Type B pancreatic cell (in vitro differentiated cells): ENCODE data around the gene SLAMF1. TPM values are rescaled to one million over a fixed set of nuclear protein-coding genes. Genes with fewer than 3 reads are reported as not detected.

Source experiments
- DNase-seq: peaks from one replicate; pipeline ENCODE4 v3.0.0; 2021; ENCODE audit warnings: mixed read lengths; ENCODE audit not compliant: unreplicated experiment; ENCODE audit errors: extremely low spot score
- H3K27ac Mint-ChIP-seq: 2 replicates; pipeline ENCODE4 v1.8.0; 2021; ENCODE audit warnings: mild to moderate bottlenecking, mixed read lengths
- H3K27me3 Mint-ChIP-seq: 2 replicates; pipeline ENCODE4 v1.8.0; 2021; ENCODE audit warnings: mixed read lengths
- H3K36me3 Mint-ChIP-seq: 2 replicates; pipeline ENCODE4 v1.8.0; 2021; ENCODE audit warnings: mixed read lengths
- H3K4me1 Mint-ChIP-seq: one replicate; pipeline ENCODE4 v1.8.0; 2021; ENCODE audit warnings: mixed read lengths; ENCODE audit not compliant: unreplicated experiment
- H3K4me3 Mint-ChIP-seq: 2 replicates; pipeline ENCODE4 v1.8.0; 2021; ENCODE audit warnings: mild to moderate bottlenecking, mixed read lengths
- H3K9me3 Mint-ChIP-seq: 2 replicates; pipeline ENCODE4 v1.8.0; 2021; ENCODE audit warnings: mixed read lengths
- total RNA-seq: library from RNA; stranded (reverse); gene quantifications from 2 replicates; pipeline ENCODE4 v1.2.1, GENCODE V29; 2021; ENCODE audit warnings: low replicate concordance
- TF ChIP-seq, protein P1 (sequence below): fragments of 200-600 bp; sonication (generic); conservative IDR thresholded peaks from 2 replicates; pipeline ENCODE4 v1.5.0; 2021; ENCODE audit warnings: antibody characterized with exemption, mild to moderate bottlenecking

SLAMF1 gene
- total RNA-seq, 1 donor from 2014 or later = not detected

DNA sequence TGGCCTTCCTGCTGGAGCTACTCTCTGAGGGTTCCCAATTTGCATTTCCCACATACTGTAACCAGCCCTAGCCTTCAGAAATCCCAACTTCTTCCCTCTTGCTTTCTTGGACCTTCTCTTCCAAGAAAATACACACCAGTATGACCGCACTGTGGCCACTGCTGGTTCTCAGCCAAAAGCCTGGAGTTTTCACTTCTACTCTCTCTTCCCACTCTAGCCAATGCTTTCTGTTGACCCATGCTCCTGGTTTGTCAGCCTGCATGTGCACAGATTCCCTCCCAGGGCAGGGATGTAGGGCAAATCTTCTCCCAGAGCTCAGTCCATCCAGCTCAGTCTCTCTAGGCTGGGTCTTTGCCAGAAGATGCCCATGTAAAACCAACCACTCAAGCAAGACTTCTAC, 664 bp downstream of the SLAMF1 start:
- TF ChIP-seq, protein P1, sequence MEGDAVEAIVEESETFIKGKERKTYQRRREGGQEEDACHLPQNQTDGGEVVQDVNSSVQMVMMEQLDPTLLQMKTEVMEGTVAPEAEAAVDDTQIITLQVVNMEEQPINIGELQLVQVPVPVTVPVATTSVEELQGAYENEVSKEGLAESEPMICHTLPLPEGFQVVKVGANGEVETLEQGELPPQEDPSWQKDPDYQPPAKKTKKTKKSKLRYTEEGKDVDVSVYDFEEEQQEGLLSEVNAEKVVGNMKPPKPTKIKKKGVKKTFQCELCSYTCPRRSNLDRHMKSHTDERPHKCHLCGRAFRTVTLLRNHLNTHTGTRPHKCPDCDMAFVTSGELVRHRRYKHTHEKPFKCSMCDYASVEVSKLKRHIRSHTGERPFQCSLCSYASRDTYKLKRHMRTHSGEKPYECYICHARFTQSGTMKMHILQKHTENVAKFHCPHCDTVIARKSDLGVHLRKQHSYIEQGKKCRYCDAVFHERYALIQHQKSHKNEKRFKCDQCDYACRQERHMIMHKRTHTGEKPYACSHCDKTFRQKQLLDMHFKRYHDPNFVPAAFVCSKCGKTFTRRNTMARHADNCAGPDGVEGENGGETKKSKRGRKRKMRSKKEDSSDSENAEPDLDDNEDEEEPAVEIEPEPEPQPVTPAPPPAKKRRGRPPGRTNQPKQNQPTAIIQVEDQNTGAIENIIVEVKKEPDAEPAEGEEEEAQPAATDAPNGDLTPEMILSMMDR = no peak
- no peak overlapping the region for H3K4me3 Mint-ChIP-seq
- no peaks in the 10 kb centered on the region for H3K9me3 Mint-ChIP-seq
- peaks cover 3% of the 10 kb centered on the region for H3K4me1 Mint-ChIP-seq
- H3K27me3 Mint-ChIP-seq = peaks cover 16% of the 10 kb centered on the region
- no peaks in the 10 kb centered on the region for H3K36me3 Mint-ChIP-seq
- no peak overlapping the region for H3K27ac Mint-ChIP-seq
- no peak for DNase-seq

DNA sequence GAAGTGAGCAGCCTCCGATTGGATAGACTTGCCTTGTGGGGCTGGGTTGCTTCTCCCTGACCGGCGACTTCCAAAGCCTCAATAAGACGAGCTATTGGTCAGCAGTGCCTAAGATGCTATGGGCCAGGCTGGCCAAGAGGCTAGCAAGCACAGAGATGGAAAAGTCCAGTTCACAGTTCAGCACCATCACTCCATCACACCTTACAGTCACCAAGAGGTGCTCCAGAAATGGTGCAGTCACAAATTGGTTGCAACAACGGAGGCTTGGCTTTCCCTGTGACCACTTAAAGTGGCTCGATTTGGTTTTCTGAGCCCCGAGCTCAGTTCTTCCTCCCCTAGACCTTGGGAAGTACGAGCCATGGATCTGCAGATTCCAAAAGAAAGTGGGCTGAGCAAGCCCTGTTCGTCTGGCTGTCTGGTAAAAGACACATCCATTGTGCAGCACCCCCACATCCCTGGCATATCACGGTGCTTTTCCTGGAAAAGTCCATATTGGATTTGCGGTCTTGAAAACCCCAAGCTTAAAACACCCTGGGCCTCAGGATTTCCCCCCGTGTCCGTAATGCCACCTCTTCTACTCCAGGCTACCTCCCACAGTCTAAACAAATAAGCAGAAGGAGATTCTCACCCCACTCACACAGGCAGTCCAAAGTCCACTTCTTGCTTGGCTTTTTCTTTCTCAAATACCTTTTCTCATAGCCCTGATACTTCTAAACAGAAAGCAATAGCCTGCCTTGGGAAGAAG, 1.3 kb downstream of the SLAMF1 start:
- DNase-seq = no peak

DNA sequence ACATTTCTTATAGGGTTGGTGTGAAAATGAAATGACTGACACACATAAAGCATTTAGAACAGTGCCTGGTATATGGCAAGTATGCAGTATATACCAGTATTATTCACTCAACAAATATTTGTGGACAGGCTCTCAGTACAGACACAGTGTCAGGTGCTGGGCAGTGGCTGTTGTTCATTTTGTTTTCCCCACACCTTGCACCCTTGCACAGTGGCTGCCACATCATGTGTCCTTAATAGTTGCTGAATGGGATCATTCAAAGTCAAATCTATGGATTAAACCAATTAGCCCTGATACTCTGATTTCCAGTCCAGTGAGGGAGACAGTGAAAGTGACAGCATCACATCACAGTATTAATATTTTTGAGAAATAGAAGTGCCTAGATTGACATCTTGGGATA, 2.4 kb downstream of the SLAMF1 start:
- H3K9me3 Mint-ChIP-seq = no peaks in the 10 kb centered on the region
- TF ChIP-seq, protein P1 = no peak
- H3K27me3 Mint-ChIP-seq = peaks cover 11% of the 10 kb centered on the region
- H3K36me3 Mint-ChIP-seq = no peaks in the 10 kb centered on the region
- no peak overlapping the region for H3K4me3 Mint-ChIP-seq
- DNase-seq = no peak
- no peaks in the 10 kb centered on the region for H3K4me1 Mint-ChIP-seq
- H3K27ac Mint-ChIP-seq = no peak overlapping the region

More for the DNA sequence above, 1.3 kb downstream of the SLAMF1 start:
- Mint-ChIP-seq H3K4me1 (no peaks in the 10 kb centered on the region), H3K4me3 (no peak overlapping the region), H3K27me3 (peaks cover 11% of the 10 kb centered on the region), H3K36me3 (no peaks in the 10 kb centered on the region), H3K27ac (no peak overlapping the region), H3K9me3 (no peaks in the 10 kb centered on the region)
- TF ChIP-seq, protein P1 = no peak

DNA sequence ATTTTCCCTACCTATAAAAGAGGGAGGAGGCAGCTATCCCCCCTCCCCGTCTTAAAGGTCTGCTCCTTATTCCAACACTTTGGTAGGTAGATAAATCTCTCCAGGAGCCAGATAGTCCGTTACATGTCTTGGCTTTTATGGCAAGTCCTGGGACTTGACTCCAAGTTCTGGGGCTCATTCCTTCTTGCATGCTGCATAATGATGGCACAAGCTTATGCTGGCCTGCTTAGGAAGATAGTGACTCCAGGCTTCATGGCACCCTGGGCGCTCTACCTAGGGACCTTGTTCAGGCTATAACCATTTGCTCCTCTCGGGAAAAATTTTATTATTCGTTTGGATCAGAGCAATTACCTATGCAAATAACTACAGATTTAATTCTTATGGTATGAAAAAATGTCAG, 3.7 kb downstream of the SLAMF1 start:
- no peaks in the 10 kb centered on the region for H3K36me3 Mint-ChIP-seq
- H3K4me1 Mint-ChIP-seq = peaks cover 8% of the 10 kb centered on the region
- DNase-seq = no peak
- TF ChIP-seq, protein P1 = no peak
- no peaks in the 10 kb centered on the region for H3K9me3 Mint-ChIP-seq
- peaks cover 20% of the 10 kb centered on the region for H3K27me3 Mint-ChIP-seq
- no peak overlapping the region for H3K27ac Mint-ChIP-seq
- H3K4me3 Mint-ChIP-seq = no peak overlapping the region

DNA sequence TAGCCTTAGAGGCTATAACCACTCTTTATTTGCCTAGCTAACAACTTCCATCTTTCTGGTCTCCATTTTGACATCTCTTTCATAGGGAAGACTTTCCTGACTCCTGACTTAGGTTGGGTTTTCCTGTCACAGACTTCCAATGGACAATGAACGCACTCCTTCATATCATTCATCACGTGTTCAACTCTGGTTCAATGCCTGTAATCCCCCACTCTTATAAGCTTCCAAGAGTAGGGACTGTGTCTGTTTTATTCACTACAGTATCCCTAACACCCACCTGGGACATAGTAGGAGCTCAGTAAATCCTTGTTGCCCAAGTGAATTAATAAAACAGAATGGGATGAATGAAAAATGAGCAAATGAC, 4.6 kb downstream of the SLAMF1 start:
- Mint-ChIP-seq H3K27me3 (peaks cover 23% of the 10 kb centered on the region), H3K9me3 (no peaks in the 10 kb centered on the region), H3K4me1 (peaks cover 9% of the 10 kb centered on the region)

More for the DNA sequence above, 4.6 kb downstream of the SLAMF1 start:
- no peak overlapping the region for H3K4me3 Mint-ChIP-seq
- DNase-seq = no peak
- no peaks in the 10 kb centered on the region for H3K36me3 Mint-ChIP-seq
- TF ChIP-seq, protein P1 = no peak
- H3K27ac Mint-ChIP-seq = no peak overlapping the region
